ENCODE results near the gene TCTN3. TPM values are rescaled to one million over a fixed set of nuclear protein-coding genes. Genes with fewer than 3 reads are reported as not detected.

TCTN3 gene
- total and polyA plus RNA-seq, 2 of the 4 experiments (the other 2 are of a cell fraction): 26.9 to 35.1 TPM

DNA sequence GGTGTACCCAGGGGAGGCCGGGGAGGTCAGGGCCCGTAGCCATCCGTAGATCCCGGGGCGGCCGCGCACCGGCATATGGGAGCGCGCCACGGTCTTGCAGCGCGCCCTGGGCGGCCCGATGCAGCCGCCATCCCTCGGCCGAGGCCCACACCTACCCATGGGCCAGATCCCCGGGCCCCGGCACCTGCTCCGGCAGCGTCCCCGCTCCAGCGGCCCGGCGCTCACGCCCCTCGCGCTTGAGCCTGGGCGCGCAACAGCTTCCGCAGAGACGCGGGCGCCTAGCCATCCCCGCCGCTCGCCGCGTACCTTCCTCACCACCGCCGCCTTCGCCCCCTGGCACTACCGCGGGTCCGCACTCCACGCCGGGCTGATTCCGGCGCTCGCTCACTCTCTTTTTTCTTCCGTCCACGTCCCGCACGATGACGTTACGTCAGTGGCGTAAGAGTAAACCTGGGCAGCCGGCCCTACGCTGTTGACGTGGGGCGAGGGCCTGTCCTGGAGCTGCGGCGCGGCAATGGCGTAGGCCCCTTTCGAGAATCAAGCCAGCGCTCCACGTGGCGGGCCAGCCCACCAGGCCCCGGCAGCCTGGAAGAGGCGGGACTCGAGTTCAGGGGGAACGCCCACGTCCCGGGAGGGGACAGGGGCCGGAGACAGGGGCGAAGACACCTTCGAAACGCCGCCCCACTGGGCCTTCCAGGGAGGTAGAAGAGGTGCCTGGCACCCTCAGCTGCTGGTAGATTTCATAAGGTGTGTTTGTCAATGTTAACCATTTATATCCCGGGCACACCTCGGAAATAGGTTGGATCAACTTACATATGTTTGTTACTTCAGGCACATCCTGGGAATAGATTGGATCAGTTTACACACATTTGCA is 37.2 kb downstream of the TCTN3 start, which contains the start of gene ALDH18A1 (continued):
- TF ChIP-seq ELK1 (IDR thresholded peaks at IDR 0.05; ENCODE audit: borderline replicate concordance, low read depth, low read length): no peak
